ENCODE measurements around the gene HOGA1.

DNA sequence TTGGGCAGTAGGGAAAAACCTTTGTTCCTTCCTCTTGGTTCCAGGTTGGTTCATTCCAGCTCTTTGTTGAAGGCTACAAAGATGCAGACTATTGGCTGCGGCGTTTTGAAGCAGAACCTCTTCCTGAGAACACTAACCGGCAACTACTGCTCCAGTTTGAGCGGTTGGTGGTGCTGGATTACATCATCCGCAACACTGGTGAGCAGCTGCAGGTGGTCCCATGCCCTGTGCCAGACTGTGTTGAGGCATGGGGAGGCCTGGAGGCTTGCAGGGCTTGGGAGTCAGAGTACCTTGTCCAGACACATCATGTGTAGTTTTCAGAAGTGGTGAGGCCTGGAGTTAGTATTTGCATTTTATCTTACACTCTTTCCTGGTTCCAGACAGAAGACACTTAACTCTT, 72.6 kb downstream of the HOGA1 start:
- TF ChIP-seq GATA2 (IDR thresholded peaks at IDR 0.05; ENCODE audit: low read depth, low read length), result no peak
- no peak for TF ChIP-seq GATA3 (IDR thresholded peaks at IDR 0.05; ENCODE audit: low read depth, low read length)
